Esophagus squamous epithelium (tissue), 4 donors: Measurements from ENCODE around the gene RASSF1.

Source experiments
- CTCF ChIP-seq, 6 experiments: fragments of 450-650 bp in 4 of 6; fragments of 200-600 bp in 2 of 6; sonication (generic) in 2 of 6; IDR thresholded peaks; one replicate each; pipeline ENCODE4 v1.5.1; 2016 to 2019; ENCODE audit warnings: antibody characterized with exemption in 6 of 6, mild to moderate bottlenecking in 4 of 6, moderate library complexity in 4 of 6
- POLR2A ChIP-seq, 4 donors: fragments of 450-650 bp; IDR thresholded peaks; one replicate each; pipeline ENCODE4 v1.6.1; 2017; ENCODE audit warnings: antibody characterized with exemption in 4 of 4, mild to moderate bottlenecking in 4 of 4, moderate library complexity in 3 of 4

- no peak for TF ChIP-seq CTCF (IDR thresholded peaks at IDR 0.05)
- TF ChIP-seq POLR2A (IDR thresholded peaks at IDR 0.05) = peak in 3 of 4 donors; percentile 74 to 94 (median 77)
Measured at GRCh38 chr3:50337175-50337861, 3.3 kb downstream of the RASSF1 start.
